ENCODE results near the gene ATP5F1E. TPM values are rescaled to one million over a fixed set of nuclear protein-coding genes. Genes with fewer than 3 reads are reported as not detected.
A peak's percentile ranks its signal among the peaks of the same experiment; 100 is the strongest.

ATP5F1E gene
- total RNA-seq = 60.1 TPM

DNA sequence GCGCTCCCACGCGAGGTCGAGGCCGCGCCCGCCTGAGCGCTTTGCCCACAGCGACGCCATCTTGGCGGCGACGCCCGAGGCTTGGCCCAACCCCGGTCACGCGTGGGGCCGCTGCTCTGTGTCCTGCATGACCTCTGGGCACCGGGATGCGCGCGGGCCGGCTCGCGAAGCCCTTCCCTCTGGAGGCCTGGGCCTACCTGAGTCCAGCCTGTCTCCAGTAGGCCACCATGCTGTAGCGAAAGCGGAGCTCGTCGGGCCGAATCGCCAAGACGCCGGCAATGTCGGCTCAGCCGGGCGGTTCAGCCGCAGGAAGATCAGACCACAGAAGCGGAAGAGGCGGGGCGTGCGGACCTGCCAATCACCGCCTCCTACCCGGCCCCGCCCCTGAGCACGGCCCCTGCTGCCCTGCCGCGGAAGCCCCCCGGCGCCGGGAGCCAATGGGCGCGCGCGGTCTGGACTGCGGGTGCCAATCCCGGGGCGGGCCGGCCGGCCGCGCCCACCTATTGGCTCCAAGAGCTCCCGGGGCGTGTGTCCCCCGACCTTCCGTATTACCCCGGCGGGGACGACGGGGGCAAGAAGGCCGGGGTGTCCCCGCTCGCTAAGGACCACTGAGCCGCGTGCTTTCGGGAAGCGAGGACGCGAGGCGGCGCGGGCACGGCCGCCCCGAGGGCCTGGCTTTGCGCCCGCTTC lies at the start of gene ATP5F1E:
TSS of gene ATP5F1E (minus strand) at position 313 of the 690 bp plus-strand sequence. CDS start at position 229, 84 bp downstream.
- peak; percentile 96 for DNase-seq (ENCODE audit: low spot score)

DNA sequence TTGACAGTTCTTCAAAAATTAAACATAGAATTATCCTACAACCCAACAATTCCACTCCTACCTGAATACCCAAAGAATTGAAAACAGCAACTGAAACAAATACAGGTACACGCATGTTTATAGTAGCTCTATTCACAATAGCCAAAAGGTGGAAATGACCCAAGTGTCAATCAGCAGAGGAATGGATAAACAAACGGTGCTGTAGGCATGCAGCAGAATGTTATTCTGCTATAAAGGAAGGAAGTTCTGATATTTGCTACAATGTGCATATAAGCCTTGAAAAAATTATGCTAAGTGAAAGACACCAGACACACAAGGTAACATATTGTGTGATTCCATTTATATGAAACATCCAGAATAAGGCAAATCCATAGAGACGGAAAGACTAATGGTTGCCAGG lies 48.9 kb upstream of the ATP5F1E start:
- no peak for DNase-seq (ENCODE audit: low spot score)

DNA sequence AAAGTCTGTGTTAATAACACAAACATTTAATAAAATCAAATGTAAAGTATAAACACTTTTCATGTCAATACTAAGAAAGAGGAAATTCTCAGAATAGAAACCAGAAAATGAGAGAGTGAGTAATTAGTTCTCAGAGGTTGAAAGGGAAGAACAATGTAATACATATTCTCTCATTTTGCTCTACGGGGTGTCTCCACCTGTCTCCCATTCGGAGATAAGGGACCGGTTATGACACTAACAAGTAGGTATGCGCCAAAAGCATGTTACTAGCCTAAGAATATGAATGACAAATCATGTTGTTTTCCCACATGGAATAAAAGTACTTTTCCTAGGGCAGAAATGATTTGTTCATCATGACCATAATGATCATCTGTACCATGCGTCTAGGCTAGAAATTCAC lies 46.1 kb upstream of the ATP5F1E start:
- no peak for DNase-seq (ENCODE audit: low spot score)

DNA sequence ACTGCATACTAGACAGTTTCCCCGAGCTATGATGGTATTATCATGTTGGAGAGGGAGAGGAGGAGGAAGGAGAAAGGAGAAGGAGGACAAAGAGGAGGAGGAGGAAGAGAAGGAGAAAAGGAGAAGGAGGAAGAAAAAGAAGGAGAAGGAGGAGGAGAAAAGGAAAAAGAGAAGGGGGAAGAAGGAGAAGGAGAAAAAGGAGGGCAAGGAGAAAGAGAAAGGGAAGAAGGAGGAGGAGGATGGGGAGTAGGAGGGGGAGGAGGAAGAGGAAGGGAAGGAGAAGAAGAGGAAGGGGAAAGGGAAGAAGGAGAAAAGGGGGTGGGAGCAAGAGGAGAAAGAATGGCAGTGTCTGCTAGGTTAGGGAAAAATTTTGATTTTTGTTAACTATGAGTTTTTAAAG lies 45.6 kb upstream of the ATP5F1E start:
- DNase-seq (ENCODE audit: low spot score) = no peak

DNA sequence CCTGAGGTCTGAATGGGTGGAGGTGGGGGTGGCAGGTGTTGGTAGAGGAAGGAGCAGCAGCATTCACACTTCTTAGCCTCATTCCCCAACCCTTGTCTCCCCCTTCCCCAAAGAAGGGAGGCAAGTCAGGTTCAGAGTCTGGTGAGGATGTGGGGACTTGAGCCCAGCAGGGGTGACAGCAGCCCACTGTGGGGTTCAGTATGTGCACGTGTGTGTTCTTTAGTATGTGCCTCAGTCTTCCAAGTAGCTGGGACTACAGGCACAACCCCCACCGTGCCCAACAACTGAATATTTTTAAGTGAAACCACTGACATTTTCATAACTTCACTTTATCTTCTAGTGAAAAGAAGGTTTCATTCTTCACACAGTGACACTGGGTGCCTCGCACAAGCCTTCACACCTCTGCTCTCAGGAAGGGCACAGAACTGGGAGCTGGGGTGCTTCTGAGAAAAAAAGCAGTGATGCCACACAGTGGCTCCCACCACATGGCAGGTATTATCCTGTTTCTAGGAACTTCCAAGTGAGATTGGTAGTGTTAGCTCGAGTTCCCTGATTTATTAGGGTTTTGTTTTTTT lies 43.9 kb upstream of the ATP5F1E start:
- no peak for DNase-seq (ENCODE audit: low spot score)

DNA sequence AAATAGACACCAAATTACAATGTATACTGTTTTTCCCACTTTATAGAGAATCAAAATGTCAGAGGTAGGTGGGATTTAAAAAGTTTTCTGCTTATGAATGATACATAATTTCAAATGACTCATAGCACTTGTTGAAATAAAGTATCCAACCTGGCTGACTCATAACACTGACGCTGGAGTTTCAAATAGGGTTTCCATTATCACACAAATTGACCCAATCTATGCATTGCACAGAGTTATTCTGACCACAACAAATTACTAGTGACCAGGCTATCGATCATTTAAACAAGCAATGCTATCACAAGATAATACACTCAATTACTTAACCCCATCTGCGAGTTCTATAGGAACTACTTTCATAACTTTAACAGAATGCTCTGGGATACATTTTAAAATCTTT lies 42.3 kb upstream of the ATP5F1E start:
- DNase-seq (ENCODE audit: low spot score) = no peak

DNA sequence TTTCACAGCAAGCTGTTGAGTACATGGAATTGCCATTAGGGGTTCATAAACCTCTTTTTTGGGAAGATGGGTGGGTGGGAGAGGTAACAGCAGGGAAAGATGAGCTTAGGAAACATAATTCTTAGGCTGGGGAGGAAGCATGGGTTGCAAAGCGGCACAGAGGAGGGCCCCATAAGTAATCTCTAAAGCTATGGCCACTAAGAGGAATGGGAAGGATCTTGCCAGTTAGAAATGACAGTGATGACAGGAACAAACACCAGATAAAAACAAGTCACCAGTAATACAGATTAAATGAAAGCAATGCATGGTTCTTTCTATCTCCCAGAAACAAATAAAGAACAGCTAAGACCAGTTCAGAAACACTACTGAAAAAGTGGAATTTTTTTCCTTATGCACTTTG lies 41.4 kb upstream of the ATP5F1E start:
- no peak for DNase-seq (ENCODE audit: low spot score)

DNA sequence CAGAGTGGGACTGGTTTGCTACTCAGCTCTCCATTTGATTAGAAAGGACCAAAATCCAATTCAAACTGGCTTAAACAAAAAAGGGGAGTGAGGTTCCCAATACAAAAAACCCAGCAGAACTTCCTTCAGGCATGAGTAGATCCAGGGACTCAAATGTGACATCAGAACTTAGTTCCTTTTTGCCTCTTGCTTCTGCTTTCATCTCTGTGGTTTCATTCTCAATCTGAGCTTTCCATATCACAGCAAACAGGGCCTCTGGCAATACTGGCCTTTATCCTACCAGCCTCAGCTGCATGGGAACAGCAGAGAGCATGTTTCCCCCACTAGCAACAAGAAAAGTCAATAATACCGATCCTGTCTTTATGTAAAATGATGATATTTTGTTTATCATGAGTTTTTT lies 39.1 kb upstream of the ATP5F1E start:
- DNase-seq (ENCODE audit: low spot score) = no peak

DNA sequence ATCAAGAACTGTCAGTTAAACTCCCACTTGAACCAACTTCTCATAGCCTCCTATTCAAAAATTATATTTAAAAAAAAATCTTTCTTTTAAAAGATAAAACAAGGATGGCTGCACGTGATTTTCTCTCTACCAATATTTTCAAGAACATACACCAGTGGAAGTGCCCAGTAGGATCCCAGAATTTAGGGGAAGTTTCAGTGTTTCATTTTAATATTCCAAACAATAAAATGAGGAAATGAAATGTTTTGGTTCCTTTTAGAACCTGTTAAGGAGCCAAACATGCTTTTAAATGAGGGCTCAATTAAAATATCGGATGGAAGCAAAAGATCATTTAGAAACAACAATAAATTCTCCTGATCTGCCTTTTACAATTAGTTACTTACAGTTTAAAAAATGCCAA lies 36.9 kb upstream of the ATP5F1E start:
- no peak for DNase-seq (ENCODE audit: low spot score)

DNA sequence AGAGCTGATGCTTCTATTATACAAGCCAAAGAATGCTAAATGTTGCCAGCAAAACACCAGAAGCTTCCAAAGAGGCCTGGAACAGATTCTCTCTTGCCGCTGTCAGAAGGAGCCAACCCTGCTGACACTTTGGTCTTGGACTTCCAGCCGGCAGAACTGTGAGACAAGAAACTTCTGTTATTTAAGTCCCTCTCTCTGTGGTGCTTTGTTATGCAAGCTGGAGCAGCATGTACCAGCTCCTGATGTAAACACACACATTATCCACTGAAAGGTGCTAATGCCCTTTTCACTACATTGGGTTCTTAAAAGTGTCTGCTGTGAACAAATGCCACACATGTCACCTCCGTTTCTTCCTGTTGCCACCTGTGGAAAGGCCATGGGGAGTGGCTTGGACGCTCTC lies 36.4 kb upstream of the ATP5F1E start:
- no peak for DNase-seq (ENCODE audit: low spot score)

DNA sequence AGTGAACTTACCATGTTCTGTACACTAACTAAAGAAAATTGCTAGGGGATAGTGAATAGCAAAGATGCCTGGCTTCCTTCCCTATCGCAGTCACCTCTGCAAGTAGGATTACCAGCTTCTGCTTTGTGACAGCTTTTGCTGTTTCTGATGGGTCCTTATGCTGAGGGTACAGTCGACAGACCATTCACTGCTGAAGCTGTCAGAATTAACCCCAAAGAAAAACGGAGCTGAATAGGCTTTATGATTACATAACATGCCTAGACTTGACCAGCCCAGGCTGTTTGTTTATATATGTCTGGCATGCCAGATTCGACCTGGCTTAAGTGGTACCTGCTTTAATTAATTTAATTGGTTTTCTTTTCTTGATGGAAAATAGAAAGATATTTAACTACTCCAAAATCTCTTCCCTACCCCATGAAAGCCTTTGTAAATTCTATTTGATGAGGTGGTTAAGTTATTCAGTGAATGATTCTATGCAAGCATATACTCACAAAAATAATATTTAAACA lies 32.1 kb upstream of the ATP5F1E start:
- no peak for DNase-seq (ENCODE audit: low spot score)

DNA sequence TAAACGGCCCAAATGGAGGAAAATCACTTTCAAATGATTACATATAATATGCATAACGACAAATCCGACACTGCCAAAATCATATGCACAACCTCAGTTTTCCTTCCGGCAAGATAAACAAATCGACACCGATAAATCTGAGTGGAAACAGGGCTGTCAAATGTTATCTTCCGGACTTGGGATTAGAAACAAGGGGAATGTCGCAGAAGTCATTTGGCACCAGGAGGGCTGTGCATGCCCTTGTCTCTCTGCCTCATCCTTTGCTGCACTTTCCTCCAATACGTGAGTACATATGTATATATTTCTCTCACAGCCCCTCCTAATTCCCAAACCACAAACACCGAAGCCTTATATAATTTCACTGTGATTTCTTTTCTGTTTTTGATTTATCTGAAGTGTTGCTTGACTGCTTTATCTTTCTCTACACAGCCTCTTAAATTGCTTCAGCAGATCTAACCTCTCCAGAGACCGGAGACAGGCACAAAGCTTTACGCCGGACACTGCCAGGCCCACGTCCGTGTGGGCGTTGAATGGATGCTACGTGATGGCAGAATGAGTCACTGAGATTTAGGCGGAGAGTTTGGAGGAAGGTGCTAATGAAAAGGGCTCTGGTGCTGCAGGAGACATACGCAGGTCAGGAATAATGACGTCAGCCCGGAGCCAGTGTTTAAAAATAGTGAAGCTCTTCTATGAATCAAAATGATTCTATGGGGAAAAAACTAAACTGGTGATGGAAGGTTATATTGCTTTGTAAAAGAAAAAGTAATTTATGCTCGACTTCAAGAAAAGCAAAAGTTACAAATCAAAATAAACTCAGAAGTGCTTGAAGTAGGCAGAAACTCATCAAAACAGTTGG lies 31.5 kb upstream of the ATP5F1E start:
- no peak for DNase-seq (ENCODE audit: low spot score)

DNA sequence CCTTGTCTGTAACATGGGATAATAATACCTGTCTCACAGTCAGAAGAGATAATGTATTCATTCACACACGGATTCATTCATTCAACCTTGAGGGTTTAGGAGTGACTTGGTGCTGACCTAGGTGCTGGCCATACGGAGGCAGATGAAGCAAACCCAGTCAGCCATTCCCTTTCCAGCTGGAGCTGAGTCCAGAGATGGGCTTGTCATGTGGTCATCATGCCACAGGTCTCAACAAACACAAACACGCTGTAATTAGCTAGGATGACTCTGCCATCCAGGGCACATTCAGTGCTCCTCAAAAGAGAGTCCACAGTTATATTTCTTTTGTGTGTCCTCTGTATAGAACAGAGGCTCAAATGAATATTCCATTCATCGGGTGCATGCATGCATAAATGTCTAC lies 29.9 kb upstream of the ATP5F1E start:
- no peak for DNase-seq (ENCODE audit: low spot score)

DNA sequence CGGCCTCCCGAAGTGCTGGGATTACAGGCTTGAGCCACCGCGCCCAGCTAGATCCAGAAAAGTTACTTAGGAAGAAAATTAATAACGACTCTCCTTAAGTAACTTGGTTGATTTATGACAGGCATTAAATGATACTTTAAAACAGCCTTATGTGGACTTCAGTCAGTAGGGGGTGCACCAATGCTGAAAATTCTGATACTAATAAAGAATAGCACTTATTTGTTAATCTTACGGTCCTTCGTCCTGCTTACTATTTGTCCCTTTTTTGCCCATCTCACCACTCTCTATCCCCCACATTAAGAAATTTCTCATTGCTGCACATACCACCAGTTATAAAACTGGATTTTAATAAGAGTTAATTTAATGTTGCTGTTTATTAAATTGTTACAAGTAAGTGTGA lies 23.2 kb upstream of the ATP5F1E start:
- DNase-seq (ENCODE audit: low spot score) = no peak

DNA sequence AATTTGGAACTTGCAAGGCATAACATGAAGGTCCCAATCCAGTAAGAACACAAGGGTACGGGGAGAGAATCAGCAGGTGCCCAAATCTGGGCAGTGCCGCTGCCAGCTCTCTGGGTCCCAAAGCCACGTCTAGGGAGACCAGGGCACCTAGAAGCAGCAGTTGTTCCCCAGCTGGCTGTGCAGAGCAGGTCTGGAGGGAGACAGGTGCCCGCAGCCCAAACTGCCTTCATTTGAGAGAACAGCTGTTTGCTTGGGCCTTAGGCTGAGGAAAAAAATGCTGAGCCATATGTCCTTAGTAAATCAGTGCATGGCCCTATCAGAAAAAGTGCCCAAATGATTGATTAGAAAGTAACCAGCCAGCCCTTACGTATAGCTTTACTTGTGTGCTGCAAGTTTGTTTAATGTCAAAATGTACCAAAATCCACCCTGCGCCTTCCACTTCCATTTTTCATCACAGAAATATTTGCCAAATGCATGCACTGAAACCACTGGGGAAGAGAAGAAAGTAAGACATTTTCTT lies 19.6 kb upstream of the ATP5F1E start:
- no peak for DNase-seq (ENCODE audit: low spot score)

DNA sequence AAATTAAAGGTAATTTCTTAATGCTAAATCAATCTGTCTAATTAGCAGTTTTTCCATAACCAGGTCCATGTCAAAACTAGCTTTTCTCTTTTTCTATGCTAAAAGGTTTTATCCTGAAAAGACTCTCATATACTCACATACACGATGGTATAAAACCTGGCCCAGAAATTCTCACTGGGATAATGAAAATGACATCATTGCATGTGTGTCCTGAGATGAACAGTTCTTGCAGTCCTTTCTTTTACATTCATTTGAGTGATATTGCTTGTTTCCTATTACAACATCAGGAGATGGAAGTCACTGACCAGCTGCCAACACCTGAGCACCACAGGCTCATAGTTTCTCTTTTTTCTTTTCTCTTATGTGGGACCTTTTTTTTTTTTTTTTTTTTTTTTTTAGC lies 18.3 kb upstream of the ATP5F1E start:
- DNase-seq (ENCODE audit: low spot score) = no peak

DNA sequence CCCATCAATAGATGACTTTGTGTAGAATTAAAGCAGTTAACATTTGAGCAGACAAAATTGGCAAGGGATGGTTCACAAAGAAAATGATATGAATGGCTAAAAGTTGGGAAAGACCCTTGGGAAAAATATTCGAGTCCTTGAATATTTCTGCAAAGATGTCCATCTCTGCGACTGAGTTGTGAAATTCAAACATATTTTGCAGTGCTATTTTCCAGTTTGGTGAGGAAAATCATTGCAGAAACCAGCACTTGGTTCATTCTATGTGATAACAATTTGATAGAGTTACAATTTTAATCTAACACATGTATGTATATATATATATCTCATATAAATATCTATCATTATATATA lies 16.5 kb upstream of the ATP5F1E start:
- DNase-seq (ENCODE audit: low spot score) = no peak

DNA sequence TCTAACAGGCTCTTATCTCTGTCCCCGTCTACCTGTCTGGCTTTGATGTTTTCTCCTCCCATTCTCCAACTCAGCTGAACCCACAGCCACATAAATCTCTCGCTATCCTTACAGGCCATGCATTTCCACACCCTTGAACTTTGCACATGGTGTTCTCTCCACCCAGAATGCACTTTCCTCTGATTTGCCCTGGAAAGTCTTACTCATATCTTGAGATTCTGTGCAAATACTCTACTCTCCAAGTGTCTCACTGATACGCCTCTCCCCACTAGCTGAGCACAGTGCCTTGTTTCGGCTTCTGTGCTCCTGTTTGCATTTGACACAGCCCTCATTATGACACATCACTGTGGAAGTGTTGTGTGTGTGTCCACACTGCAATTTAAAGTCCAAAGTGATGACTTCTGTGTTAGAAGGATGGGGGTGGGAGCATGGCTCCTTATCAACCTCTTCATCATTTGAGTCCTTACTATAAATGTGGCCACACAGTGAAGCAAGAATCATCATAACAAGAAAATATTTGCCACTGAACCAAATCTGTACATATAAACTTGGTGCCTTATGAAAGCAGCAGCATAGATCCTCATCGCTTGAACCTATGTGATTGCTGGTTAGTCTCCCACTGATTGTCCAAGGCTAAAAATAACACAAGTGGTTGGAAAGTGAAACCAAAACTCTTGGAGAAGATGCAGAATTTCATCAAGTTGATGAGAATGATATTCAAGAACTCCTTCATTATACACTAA lies 16.0 kb upstream of the ATP5F1E start:
- DNase-seq (ENCODE audit: low spot score) = no peak

DNA sequence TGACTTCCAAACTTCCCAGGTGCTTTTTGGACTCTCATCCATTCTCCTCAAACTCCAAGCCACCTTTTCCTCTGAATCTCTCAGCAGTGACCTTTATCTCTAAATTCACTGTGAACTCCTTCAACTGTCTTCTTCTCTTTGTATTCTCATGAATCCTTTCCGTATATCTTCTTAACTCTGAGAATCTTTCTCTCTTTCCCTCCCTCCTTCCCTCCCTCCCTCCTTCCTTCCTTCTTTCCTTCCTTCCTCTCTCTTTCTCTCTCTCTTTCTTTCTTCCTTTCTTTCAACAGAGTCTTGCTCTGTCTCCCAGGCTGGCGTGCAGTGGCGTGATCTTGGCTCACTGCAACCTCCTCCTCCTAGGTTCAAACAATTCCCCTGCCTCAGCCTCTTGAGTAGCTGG lies 14.7 kb upstream of the ATP5F1E start:
- no peak for DNase-seq (ENCODE audit: low spot score)

DNA sequence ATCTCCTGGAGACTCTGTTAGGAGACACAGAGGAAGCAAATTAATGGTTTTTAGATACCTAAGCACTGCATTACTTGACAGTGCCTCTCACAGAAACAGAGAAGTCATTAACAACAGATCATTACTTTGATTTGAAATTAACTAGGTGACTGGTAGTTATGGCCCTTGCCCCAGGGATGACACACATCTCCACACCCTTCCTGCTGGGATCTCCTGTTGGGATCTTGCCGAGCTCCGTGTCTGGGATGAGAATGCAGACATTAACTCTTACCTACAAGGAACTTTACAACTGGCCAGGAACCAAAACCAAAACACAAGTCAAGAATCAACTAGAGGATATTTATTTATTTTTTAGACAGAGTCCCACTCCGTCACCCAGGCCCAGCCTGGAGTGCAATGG lies 12.7 kb upstream of the ATP5F1E start:
- DNase-seq (ENCODE audit: low spot score) = no peak

DNA sequence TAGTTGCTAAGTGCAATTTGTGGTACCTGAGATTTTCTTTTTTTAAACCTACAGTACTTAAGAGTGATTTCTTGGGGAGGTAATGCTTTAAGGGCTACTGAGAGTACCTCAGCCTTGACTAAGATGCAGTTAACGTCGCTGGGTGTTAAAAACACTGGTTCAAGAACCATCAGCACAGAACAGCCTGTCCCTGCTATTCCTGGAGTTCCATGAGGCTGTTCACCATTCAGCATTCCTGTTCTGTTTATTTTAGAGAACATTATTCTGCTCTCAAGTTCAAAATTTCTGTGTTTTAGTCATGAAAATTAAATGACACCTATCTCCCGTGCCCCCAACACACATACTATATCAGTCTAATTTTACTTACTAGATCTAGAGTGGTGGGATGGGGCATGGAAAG lies 12.2 kb upstream of the ATP5F1E start:
- no peak for DNase-seq (ENCODE audit: low spot score)

DNA sequence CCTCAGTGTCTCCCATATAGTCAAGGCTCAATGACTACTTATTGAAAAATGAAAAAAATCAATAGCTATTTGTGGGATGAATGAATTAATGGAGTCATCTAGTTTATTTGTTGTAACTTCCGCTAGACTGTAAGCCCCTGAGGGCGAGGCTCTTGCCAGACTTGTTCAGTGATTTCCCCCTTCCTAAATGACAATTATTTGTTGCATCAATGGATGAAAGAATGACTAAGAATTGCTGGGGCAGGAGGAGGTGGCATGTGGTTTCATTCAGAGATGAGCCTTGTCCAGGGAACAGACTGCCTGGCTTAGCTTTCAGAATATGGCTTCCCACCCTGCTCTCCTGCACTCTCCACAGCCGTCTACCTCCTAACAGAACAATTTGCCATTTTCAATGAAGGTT lies 11.6 kb upstream of the ATP5F1E start:
- no peak for DNase-seq (ENCODE audit: low spot score)
